Measurements from ENCODE around the gene IFITM1. TPM values are rescaled to one million over a fixed set of nuclear protein-coding genes. Genes with fewer than 3 reads are reported as not detected.

The IFITM1 gene
- total RNA-seq, 1 donor from 2014 or later, result 21.2 TPM

GRCh38 chr11:298406-299065, 15.3 kb upstream of the IFITM1 start:
- POLR2A ChIA-PET, result interaction anchor here (0.9 kb wide), 1 partner anchor 17 kb away, joined by 3 read pairs; no protein-coding TSS in a partner anchor
- no peak overlapping the region for H3K27ac Mint-ChIP-seq
- no peaks in the 10 kb centered on the region for H3K27me3 Mint-ChIP-seq
- H3K4me1 Mint-ChIP-seq, result peaks cover 19% of the 10 kb centered on the region
- DNase-seq (peak; percentile 10), ATAC-seq (ENCODE audit: low read depth) (no peak)
- H3K4me3 Mint-ChIP-seq, result no peak overlapping the region
- H3K36me3 Mint-ChIP-seq (ENCODE audit: low read depth), result peaks cover 9% of the 10 kb centered on the region
- CTCF ChIA-PET, result no interaction called here
- TF ChIP-seq CTCF (IDR thresholded peaks at IDR 0.05), result no peak
- H3K9me3 Mint-ChIP-seq, result no peaks in the 10 kb centered on the region
- intact Hi-C loops (cut with micrococcal nuclease), result no loop called here

- intact Hi-C loops (cut with micrococcal nuclease), result no loop called here
- CTCF ChIA-PET, result no interaction called here
- no peak for DNase-seq
- H3K4me1 Mint-ChIP-seq, result peaks cover 24% of the 10 kb centered on the region
- ATAC-seq (ENCODE audit: low read depth), result no peak
- H3K36me3 Mint-ChIP-seq (ENCODE audit: low read depth), result peaks cover 6% of the 10 kb centered on the region
- no peak within 1 kb of the TSS for H3K4me3 Mint-ChIP-seq
- TF ChIP-seq CTCF (IDR thresholded peaks at IDR 0.05), result no peak
- H3K27ac Mint-ChIP-seq, result no peak within 1 kb of the TSS
- H3K9me3 Mint-ChIP-seq, result no peaks in the 10 kb centered on the region
- no peaks in the 10 kb centered on the region for H3K27me3 Mint-ChIP-seq
- POLR2A ChIA-PET, result interaction anchor here (0.7 to 0.9 kb wide), 2 partner anchors 17 to 18 kb away, joined by 3 to 4 read pairs; no protein-coding TSS in a partner anchor
Measured at GRCh38 chr11:299081-299891, 14.6 kb upstream of the IFITM1 start, which contains the start of gene IFITM5. IFITM5 (minus strand) TSS chr11:299526; CDS start chr11:299490, 36 bp downstream.

- no peaks in the 10 kb centered on the region for H3K27me3 Mint-ChIP-seq
- TF ChIP-seq CTCF (IDR thresholded peaks at IDR 0.05), result no peak
- ChIA-PET POLR2A (interaction anchor here (0.7 to 2.7 kb wide), 3 partner anchors 16 to 402 kb away, joined by 4 to 7 read pairs (median 6); no protein-coding TSS in a partner anchor), CTCF (no interaction called here)
- H3K4me3 Mint-ChIP-seq, result no peak overlapping the region
- no peaks in the 10 kb centered on the region for H3K9me3 Mint-ChIP-seq
- peaks cover 30% of the 10 kb centered on the region for H3K4me1 Mint-ChIP-seq
- intact Hi-C loops (cut with micrococcal nuclease), result no loop called here
- DNase-seq (no peak), ATAC-seq (ENCODE audit: low read depth) (no peak)
- H3K36me3 Mint-ChIP-seq (ENCODE audit: low read depth), result peaks cover 2% of the 10 kb centered on the region
- H3K27ac Mint-ChIP-seq, result no peak overlapping the region
Measured at GRCh38 chr11:299951-300735, 13.7 kb upstream of the IFITM1 start.

- intact Hi-C loops (cut with micrococcal nuclease), result loop anchor here (2.0 kb wide), 1 partner anchor 15 kb away; the partner anchor contains the start of gene PGGHG
- Mint-ChIP-seq H3K4me3 (peak overlapping the region; percentile 21), H3K27me3 (no peaks in the 10 kb centered on the region), H3K27ac (peak overlapping the region; percentile 46), H3K36me3 (ENCODE audit: low read depth) (peaks cover 3% of the 10 kb centered on the region), H3K4me1 (peaks cover 40% of the 10 kb centered on the region), H3K9me3 (no peaks in the 10 kb centered on the region)
- CTCF ChIA-PET, result no interaction called here
- DNase-seq (no peak), ATAC-seq (ENCODE audit: low read depth) (peak; percentile 60)
- TF ChIP-seq CTCF (IDR thresholded peaks at IDR 0.05), result no peak
- POLR2A ChIA-PET, result interaction anchor here (0.7 to 4.2 kb wide), 4 partner anchors 24 to 69 kb away, joined by 4 to 31 read pairs (median 7); no protein-coding TSS in a partner anchor
Measured at GRCh38 chr11:303363-303762, 10.5 kb upstream of the IFITM1 start.

Data from activated B cell treated with CpG ODN at 0.5 μM for 24 hours (primary cell).